SK-N-SH (cell line): ENCODE data around the gene FGD4. TPM values are rescaled to one million over a fixed set of nuclear protein-coding genes. Genes with fewer than 3 reads are reported as not detected.

Experiments used
- CTCF ChIA-PET: fragments of 300-600, 350-600 bp; formaldehyde crosslinking; extraction: SDS; loops from one replicate; lab custom pipeline; 2021; lab: Yijun Ruan, JAX
- POLR2A ChIA-PET: fragments of 350-600 bp; sonication (Branson Sonifier 250); formaldehyde crosslinking; extraction: SDS; loops from one replicate; lab custom pipeline; 2020; ENCODE audit warnings: antibody characterized with exemption, inconsistent platforms; lab: Yijun Ruan, JAX
- DNase-seq: peaks from one replicate; pipeline ENCODE4 v3.0.0; 2012
- H2AFZ ChIP-seq: fragments of 200-600 bp; sonication (generic); 2 replicates; pipeline ENCODE4 v1.8.1; 2016; ENCODE audit warnings: antibody characterized with exemption, mild to moderate bottlenecking, low read depth
- H3F3A ChIP-seq: fragments of 200-600 bp; sonication (generic); replicated peaks from 2 replicates; pipeline ENCODE3; 2016; ENCODE audit warnings: antibody characterized with exemption, mild to moderate bottlenecking; ENCODE audit not compliant: insufficient read depth
- H3K27ac ChIP-seq, 2 experiments: fragments of 200-500 bp in 1 of 2; fragments of 200-600 bp in 1 of 2; sonication (Bioruptor generic) in 1 of 2; sonication (generic), shearing (Covaris generic) in 1 of 2; 2 replicates each; pipeline versions ENCODE4 v1.5.1 to v1.6.1; 2014 to 2016; ENCODE audit warnings: low read depth in 2 of 2, inconsistent platforms in 1 of 2, low read length in 1 of 2, mild to moderate bottlenecking in 1 of 2, mixed read lengths in 1 of 2
- H3K27me3 ChIP-seq: fragments of 200-600 bp; sonication (generic), shearing (Covaris generic); 2 replicates; pipeline ENCODE4 v1.6.1; 2016; ENCODE audit warnings: mixed run types; ENCODE audit not compliant: insufficient read depth
- H3K36me3 ChIP-seq, 2 experiments: fragments of 200-500 bp in 1 of 2; fragments of 200-600 bp in 1 of 2; sonication (Bioruptor generic) in 1 of 2; sonication (generic) in 1 of 2; replicated peaks in 1 of 2; 2 replicates each; pipeline versions ENCODE3 to v1.5.1; 2014 to 2016; ENCODE audit warnings: low read length in 1 of 2, mild to moderate bottlenecking in 1 of 2; ENCODE audit not compliant: insufficient read depth in 2 of 2, control insufficient read depth in 1 of 2
- H3K4me1 ChIP-seq, 2 experiments: fragments of 200-500 bp in 1 of 2; fragments of 200-600 bp in 1 of 2; sonication (Bioruptor generic) in 1 of 2; sonication (generic), shearing (Covaris generic) in 1 of 2; 2 replicates each; pipeline versions ENCODE4 v1.5.1 to v1.6.1; 2014 to 2016; ENCODE audit warnings: low read depth in 1 of 2, low read length in 1 of 2, mixed run types in 1 of 2; ENCODE audit not compliant: insufficient read depth in 2 of 2, control insufficient read depth in 1 of 2
- H3K4me2 ChIP-seq: fragments of 200-600 bp; sonication (generic), shearing (Covaris generic); 2 replicates; pipeline ENCODE4 v1.6.1; 2017; ENCODE audit warnings: mixed run types
- H3K4me3 ChIP-seq, 2 experiments: fragments of 200-500 bp in 1 of 2; fragments of 200-600 bp in 1 of 2; sonication (Bioruptor generic) in 1 of 2; sonication (generic), shearing (Covaris generic) in 1 of 2; 2 replicates each; pipeline versions ENCODE4 v1.5.1 to v1.8.1; 2014 to 2016; ENCODE audit warnings: low read depth in 2 of 2, inconsistent platforms in 1 of 2, low read length in 1 of 2, mild to moderate bottlenecking in 1 of 2, mixed read lengths in 1 of 2, moderate library complexity in 1 of 2
- H3K79me2 ChIP-seq: fragments of 200-600 bp; sonication (generic); 2 replicates; pipeline ENCODE4 v1.8.1; 2017; ENCODE audit warnings: mild to moderate bottlenecking; ENCODE audit not compliant: insufficient read depth
- H3K9ac ChIP-seq: fragments of 200-600 bp; sonication (generic); 2 replicates; pipeline ENCODE4 v1.6.1; 2017; ENCODE audit warnings: mixed run types
- H3K9me2 ChIP-seq: fragments of 200-600 bp; sonication (generic); 2 replicates; pipeline ENCODE4 v1.6.1; 2017; ENCODE audit warnings: mixed run types
- H3K9me3 ChIP-seq: fragments of 200-600 bp; sonication (generic); 2 replicates; pipeline ENCODE4 v1.6.1; 2017; ENCODE audit warnings: mixed run types, mild to moderate bottlenecking, moderate library complexity
- H4K20me1 ChIP-seq: fragments of 200-600 bp; sonication (generic); 2 replicates; pipeline ENCODE4 v1.6.1; 2017; ENCODE audit warnings: mild to moderate bottlenecking, mixed run types; ENCODE audit not compliant: insufficient read depth
- GATA2 ChIP-seq: sonication (generic); formaldehyde crosslinking; IDR thresholded peaks from 2 replicates; pipeline ENCODE4 v1.5.0; 2020; ENCODE audit warnings: mild to moderate bottlenecking, missing genetic modification reagents
- JUND ChIP-seq: IDR thresholded peaks from 2 replicates; pipeline ENCODE4 v1.4.0; 2012
- MAX ChIP-seq: IDR thresholded peaks from 2 replicates; pipeline ENCODE4 v1.4.0; 2012; ENCODE audit warnings: low read depth
- MXI1 ChIP-seq: IDR thresholded peaks from 2 replicates; pipeline ENCODE4 v1.6.1; 2012; ENCODE audit warnings: mild to moderate bottlenecking, low read depth, low read length, improper control_type of control experiment
- REST ChIP-seq: IDR thresholded peaks from 2 replicates; pipeline ENCODE4 v1.6.1; 2012; ENCODE audit warnings: mild to moderate bottlenecking, low read depth, low read length, moderate library complexity
- RXRA ChIP-seq: IDR thresholded peaks from 2 replicates; pipeline ENCODE4 v1.4.0; 2012; ENCODE audit warnings: low read depth, mild to moderate bottlenecking, borderline replicate concordance
- SIN3A ChIP-seq: IDR thresholded peaks from 2 replicates; pipeline ENCODE4 v1.6.1; 2012; ENCODE audit warnings: low read depth, mild to moderate bottlenecking, low read length, moderate library complexity, borderline replicate concordance
- TAF1 ChIP-seq: IDR thresholded peaks from 2 replicates; pipeline ENCODE4 v1.6.1; 2012; ENCODE audit warnings: low read depth, mild to moderate bottlenecking, low read length, moderate library complexity, borderline replicate concordance
- TCF12 ChIP-seq: IDR thresholded peaks from 2 replicates; pipeline ENCODE4 v1.4.0; 2012
- YY1 ChIP-seq: IDR thresholded peaks from 2 replicates; pipeline ENCODE4 v1.4.0; 2012; ENCODE audit warnings: low read depth, mild to moderate bottlenecking
- WGBS: methylation state at CpG from one replicate; pipeline ENCODE4 v1.1.6; 2017; ENCODE audit warnings: low lambda C conversion rate; 5-methylcytosine and 5-hydroxymethylcytosine counted together
- polyA plus RNA-seq, 3 experiments: library from polyadenylated mRNA; depleted of rRNA; stranded (reverse); fragments of >200 nt; gene quantifications; 2 replicates each; pipeline ENCODE4 v1.2.3, GENCODE V29; 2012

Gene FGD4
- polyA plus RNA-seq, 1 of the 3 experiments (the other 2 are of a cell fraction) = 0.26 TPM

GRCh38 chr12:32501835-32502333, 102.5 kb downstream of the FGD4 start (continued):
- TF ChIP-seq MAX (no peak), TCF12 (no peak; the same call in 1 of the 2 replicates), YY1 (no peak), TAF1 (no peak), REST (no peak), JUND (no peak), SIN3A (no peak)

- DNase-seq = no peak
- H3F3A ChIP-seq = peaks cover 3% of the 10 kb centered on the region
- TF ChIP-seq MAX (0 out of 2 replicates have a peak, but pooled peaks have one; percentile 52), GATA2 (CRISPR knock-in tag) (no peak), RXRA (no peak), MXI1 (peak; percentile 86)
- H3K27me3 ChIP-seq = no peaks in the 10 kb centered on the region
- H2AFZ ChIP-seq = 0 out of 2 replicates have a peak overlapping the region, but pooled peaks have one; percentile 30
- H3K9ac ChIP-seq = no peak overlapping the region
- H3K9me2 ChIP-seq = no peaks in the 10 kb centered on the region
- no peaks in the 10 kb centered on the region for H4K20me1 ChIP-seq
- H3K4me3 ChIP-seq = peak overlapping the region in 1 of 2 experiments; percentile 46; a peak in 2 of 4 replicates
- POLR2A ChIA-PET = no interaction called here
- H3K4me1 ChIP-seq = peaks cover 0 to 5% of the 10 kb centered on the region in 2 experiments; a peak in 2 of 4 replicates
- no peaks in the 10 kb centered on the region for H3K9me3 ChIP-seq
- CTCF ChIA-PET = interaction anchor here (1.0 to 1.3 kb wide), 2 partner anchors 10 to 47 kb away, joined by 3 to 6 read pairs; no protein-coding TSS in a partner anchor
- 12% methylated on average over 3 of the region's 3 CpGs for WGBS
- no peaks in the 10 kb centered on the region for H3K36me3 ChIP-seq
- peak overlapping the region; percentile 34 for H3K4me2 ChIP-seq
- peak overlapping the region in 1 of 2 experiments; percentile 83; a peak in 2 of 4 replicates for H3K27ac ChIP-seq
- no peaks in the 10 kb centered on the region for H3K79me2 ChIP-seq
Measured at GRCh38 chr12:32502693-32503502, 103.5 kb downstream of the FGD4 start.
